NT2/D1 (cell line): ENCODE results near the gene LEMD1.

Experiments
- SUZ12 ChIP-seq: IDR thresholded peaks from 2 replicates; pipeline ENCODE4 v1.6.1; 2011; ENCODE audit not compliant: insufficient read length, insufficient read depth; ENCODE audit errors: extremely low read depth
- ZNF274 ChIP-seq: IDR thresholded peaks from 2 replicates; pipeline ENCODE4 v1.6.1; 2011; ENCODE audit warnings: mild to moderate bottlenecking, low read depth, low read length

DNA sequence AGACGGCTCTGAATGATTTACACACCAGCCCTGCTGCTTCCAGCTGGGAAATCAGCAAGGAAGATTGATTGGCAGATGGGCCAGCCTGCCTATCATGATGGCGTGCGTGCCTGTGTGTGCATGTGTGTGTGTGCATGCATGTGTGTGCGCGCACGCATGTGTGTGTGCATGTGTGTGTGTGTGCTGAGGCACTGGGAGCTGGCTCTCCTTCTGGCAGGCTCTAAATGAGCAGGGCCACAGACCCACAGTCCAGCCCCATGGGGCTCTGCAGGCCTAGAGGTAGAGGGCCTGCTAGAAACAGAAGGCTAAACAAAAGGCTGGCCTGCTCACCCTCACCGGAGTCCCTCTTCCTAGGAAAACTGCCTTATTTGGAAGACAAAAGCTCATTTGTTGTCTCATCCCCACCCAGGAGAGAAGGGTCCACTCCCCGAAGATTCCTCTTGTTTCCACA lies 71.1 kb downstream of the LEMD1 start:
- TF ChIP-seq SUZ12 (no peak), ZNF274 (no peak)
